PC-3 (cell line): ENCODE data around the gene ANKLE1.

ENCODE experiments used
- EZH2 ChIP-seq: fragments of 300-600 bp; sonication (generic); IDR thresholded peaks from one replicate; pipeline ENCODE4 v1.6.1; 2017; ENCODE audit warnings: antibody characterized with exemption, mild to moderate bottlenecking, low read length; ENCODE audit not compliant: unreplicated experiment
- TF ChIP-seq, protein P1 (sequence below): fragments of 300-600 bp; sonication (generic); conservative IDR thresholded peaks from 2 replicates; pipeline ENCODE4 v1.5.1; 2017; ENCODE audit warnings: antibody characterized with exemption, low read depth, mild to moderate bottlenecking, low read length

DNA sequence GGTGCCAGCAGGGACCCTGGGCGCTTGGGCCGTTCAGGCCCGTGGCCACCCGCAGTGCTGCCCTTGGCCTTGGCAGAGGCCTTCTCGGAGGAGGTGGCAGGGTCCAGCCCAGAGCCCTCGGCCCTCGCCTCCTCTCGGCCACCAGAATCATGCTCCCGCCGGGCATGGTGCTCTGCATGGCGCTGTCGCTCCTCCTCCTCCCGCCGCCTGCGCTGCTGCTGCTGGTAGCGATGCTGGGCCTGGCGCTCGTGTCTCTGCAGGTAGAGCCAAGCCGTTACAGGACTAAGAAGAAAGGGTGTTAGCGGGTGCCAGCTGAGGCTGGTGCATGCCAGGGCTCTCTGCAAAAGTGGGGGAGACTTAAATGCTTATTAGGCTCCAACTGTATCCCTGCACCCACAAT lies 43.4 kb downstream of the ANKLE1 start:
- TF ChIP-seq, protein P1, sequence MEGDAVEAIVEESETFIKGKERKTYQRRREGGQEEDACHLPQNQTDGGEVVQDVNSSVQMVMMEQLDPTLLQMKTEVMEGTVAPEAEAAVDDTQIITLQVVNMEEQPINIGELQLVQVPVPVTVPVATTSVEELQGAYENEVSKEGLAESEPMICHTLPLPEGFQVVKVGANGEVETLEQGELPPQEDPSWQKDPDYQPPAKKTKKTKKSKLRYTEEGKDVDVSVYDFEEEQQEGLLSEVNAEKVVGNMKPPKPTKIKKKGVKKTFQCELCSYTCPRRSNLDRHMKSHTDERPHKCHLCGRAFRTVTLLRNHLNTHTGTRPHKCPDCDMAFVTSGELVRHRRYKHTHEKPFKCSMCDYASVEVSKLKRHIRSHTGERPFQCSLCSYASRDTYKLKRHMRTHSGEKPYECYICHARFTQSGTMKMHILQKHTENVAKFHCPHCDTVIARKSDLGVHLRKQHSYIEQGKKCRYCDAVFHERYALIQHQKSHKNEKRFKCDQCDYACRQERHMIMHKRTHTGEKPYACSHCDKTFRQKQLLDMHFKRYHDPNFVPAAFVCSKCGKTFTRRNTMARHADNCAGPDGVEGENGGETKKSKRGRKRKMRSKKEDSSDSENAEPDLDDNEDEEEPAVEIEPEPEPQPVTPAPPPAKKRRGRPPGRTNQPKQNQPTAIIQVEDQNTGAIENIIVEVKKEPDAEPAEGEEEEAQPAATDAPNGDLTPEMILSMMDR = no peak
- TF ChIP-seq EZH2 = no peak
